Neural cell (in vitro differentiated cells): ENCODE results near the gene CACNA2D1. TPM values are rescaled to one million over a fixed set of nuclear protein-coding genes. Genes with fewer than 3 reads are reported as not detected.

Experiments
- H2AFZ ChIP-seq: fragments of 200-600, 300-800 bp; sonication (generic), shearing (Covaris generic); 2 replicates; pipeline ENCODE4 v1.6.0; 2014; ENCODE audit warnings: low read depth, mild to moderate bottlenecking, antibody characterized with exemption, low read length, moderate library complexity
- H3F3A ChIP-seq: fragments of 200-600 bp; shearing (Covaris generic); 2 replicates; pipeline ENCODE4 v1.6.1; 2016; ENCODE audit warnings: mild to moderate bottlenecking, moderate library complexity, mixed read lengths, antibody characterized with exemption, low read length; ENCODE audit not compliant: insufficient read depth, poor library complexity, severe bottlenecking
- H3K27ac ChIP-seq: fragments of 200-600, 300-800 bp; sonication (generic), shearing (Covaris generic); 2 replicates; pipeline ENCODE4 v1.5.1; 2014; ENCODE audit warnings: mild to moderate bottlenecking, low read length, moderate library complexity
- H3K27me3 ChIP-seq: fragments of 300-800, 200-600 bp; sonication (generic), shearing (Covaris generic); 2 replicates; pipeline ENCODE4 v1.6.0; 2014; ENCODE audit warnings: mild to moderate bottlenecking, low read depth, low read length, moderate library complexity; ENCODE audit not compliant: insufficient read depth
- H3K36me3 ChIP-seq: fragments of 300-800, 200-600 bp; sonication (generic), shearing (Covaris generic); 2 replicates; pipeline ENCODE4 v1.5.1; 2014; ENCODE audit warnings: mild to moderate bottlenecking, antibody characterized with exemption, low read length, moderate library complexity; ENCODE audit not compliant: insufficient read depth
- H3K4me2 ChIP-seq: fragments of 300-800, 200-600 bp; sonication (generic), shearing (Covaris generic); 2 replicates; pipeline ENCODE4 v1.6.0; 2014; ENCODE audit warnings: mild to moderate bottlenecking, low read length
- H3K4me3 ChIP-seq: fragments of 300-800, 200-600 bp; sonication (generic), shearing (Covaris generic); 2 replicates; pipeline ENCODE4 v1.5.1; 2014; ENCODE audit warnings: mild to moderate bottlenecking, low read length, moderate library complexity
- H3K79me2 ChIP-seq: fragments of 200-600 bp; shearing (Covaris generic); replicated peaks from 2 replicates; pipeline ENCODE4 v1.6.0; 2014; ENCODE audit warnings: mild to moderate bottlenecking, low read length, moderate library complexity; ENCODE audit not compliant: insufficient read depth
- H3K9ac ChIP-seq: fragments of 300-800, 200-600 bp; sonication (generic), shearing (Covaris generic); 2 replicates; pipeline ENCODE4 v1.6.1; 2016; ENCODE audit warnings: mild to moderate bottlenecking, low read length, mixed read lengths
- H3K9me2 ChIP-seq: fragments of 200-600 bp; shearing (Covaris generic); 2 replicates; pipeline ENCODE4 v1.6.1; 2016; ENCODE audit warnings: mild to moderate bottlenecking, low read length, mixed read lengths; ENCODE audit not compliant: insufficient read depth
- H3K9me3 ChIP-seq: fragments of 200-600, 300-800 bp; sonication (generic), shearing (Covaris generic); 2 replicates; pipeline ENCODE4 v1.6.1; 2016; ENCODE audit warnings: mild to moderate bottlenecking, mixed run types, low read length, moderate library complexity, mixed read lengths
- H4K20me1 ChIP-seq: fragments of 200-600 bp; shearing (Covaris generic); 2 replicates; pipeline ENCODE4 v1.6.1; 2016; ENCODE audit warnings: mild to moderate bottlenecking, mixed run types; ENCODE audit not compliant: insufficient read depth
- CTCF ChIP-seq: fragments of 450-650 bp; IDR thresholded peaks from 2 replicates; pipeline ENCODE4 v1.5.1; 2014; ENCODE audit warnings: antibody characterized with exemption, mild to moderate bottlenecking, moderate library complexity; ENCODE audit not compliant: poor library complexity, severe bottlenecking
- EP300 ChIP-seq: fragments of 450-650 bp; conservative IDR thresholded peaks from 2 replicates; pipeline ENCODE4 v1.6.1; 2014; ENCODE audit warnings: antibody characterized with exemption, mild to moderate bottlenecking, moderate library complexity; ENCODE audit not compliant: poor library complexity, severe bottlenecking
- EZH2 ChIP-seq: fragments of 200-600, 300-800 bp; shearing (Covaris generic), sonication (generic); IDR thresholded peaks from 2 replicates; pipeline ENCODE4 v1.6.1; 2014; ENCODE audit warnings: antibody characterized with exemption, low read length, borderline replicate concordance, mild to moderate bottlenecking; ENCODE audit not compliant: insufficient read depth, poor library complexity, severe bottlenecking
- MXI1 ChIP-seq: fragments of 450-650 bp; conservative IDR thresholded peaks from 2 replicates; pipeline ENCODE4 v1.6.1; 2014; ENCODE audit warnings: antibody characterized with exemption, mild to moderate bottlenecking; ENCODE audit not compliant: poor library complexity, severe bottlenecking
- POLR2AphosphoS5 ChIP-seq: IDR thresholded peaks from 2 replicates; pipeline ENCODE4 v1.6.1; 2012
- REST ChIP-seq: IDR thresholded peaks from 2 replicates; pipeline ENCODE4 v1.6.1; 2012; ENCODE audit warnings: borderline replicate concordance
- polyA plus RNA-seq: library from polyadenylated mRNA; depleted of rRNA; stranded (reverse); fragments of >200 nt; gene quantifications from 2 replicates; pipeline ENCODE4 v1.2.3, GENCODE V29; 2014

Gene CACNA2D1
- polyA plus RNA-seq, 1 donor from 2014 or later = 7.0 TPM

GRCh38 chr7:82410461-82410860 is 33.1 kb downstream of the CACNA2D1 start:
- no peak for TF ChIP-seq REST
- TF ChIP-seq POLR2AphosphoS5 = no peak
- TF ChIP-seq EP300 = no peak
- TF ChIP-seq EZH2 = no peak
- Histone ChIP-seq H3K9me3 (no peaks in the 10 kb centered on the region), H3K4me2 (no peak overlapping the region), H2AFZ (no peak overlapping the region), H3K36me3 (no peaks in the 10 kb centered on the region), H3K79me2 (no peaks in the 10 kb centered on the region), H3K9me2 (no peaks in the 10 kb centered on the region), H3K9ac (no peak overlapping the region), H3K4me3 (no peak overlapping the region), H4K20me1 (no peaks in the 10 kb centered on the region), H3F3A (no peaks in the 10 kb centered on the region), H3K27me3 (no peaks in the 10 kb centered on the region), H3K27ac (peak overlapping the region; percentile 5)

GRCh38 chr7:82406937-82407336 is 36.6 kb downstream of the CACNA2D1 start:
- peak; percentile 92 for TF ChIP-seq EP300
- peak; percentile 61 for TF ChIP-seq POLR2AphosphoS5
- no peak for TF ChIP-seq CTCF
- no peak for TF ChIP-seq MXI1
- no peak for TF ChIP-seq EZH2
- TF ChIP-seq REST = no peak
- Histone ChIP-seq H3K9ac (no peak overlapping the region), H3K79me2 (no peaks in the 10 kb centered on the region), H2AFZ (no peak overlapping the region), H3K27ac (peak overlapping the region; percentile 76), H3K36me3 (no peaks in the 10 kb centered on the region), H3K4me3 (no peak overlapping the region), H3F3A (no peaks in the 10 kb centered on the region), H3K4me2 (no peak overlapping the region), H3K27me3 (no peaks in the 10 kb centered on the region), H4K20me1 (no peaks in the 10 kb centered on the region), H3K9me2 (no peaks in the 10 kb centered on the region), H3K9me3 (no peaks in the 10 kb centered on the region)
